HepG2 (cell line): ENCODE measurements around the gene ZNRD2. TPM values are rescaled to one million over a fixed set of nuclear protein-coding genes. Genes with fewer than 3 reads are reported as not detected.

Experiments
- EP300 ChIP-seq, 3 experiments: sonication (generic) in 1 of 3; formaldehyde crosslinking in 1 of 3; IDR thresholded peaks; 2 replicates each; pipeline versions ENCODE4 v1.5.1 to v1.6.1; 2011 to 2020; ENCODE audit warnings: low read depth in 2 of 3, low read length in 2 of 3, borderline replicate concordance in 1 of 3, improper control_type of control experiment in 1 of 3, mild to moderate bottlenecking in 1 of 3, missing genetic modification reagents in 1 of 3, moderate library complexity in 1 of 3
- GTF3A ChIP-seq: sonication (generic); formaldehyde crosslinking; conservative IDR thresholded peaks from 2 replicates; pipeline ENCODE4 v1.4.0; 2020; ENCODE audit warnings: mild to moderate bottlenecking, missing genetic modification reagents
- HNF4G ChIP-seq, 2 experiments: sonication (generic) in 1 of 2; formaldehyde crosslinking in 1 of 2; IDR thresholded peaks; 2 replicates each; pipeline versions ENCODE4 v1.4.0 to v1.6.1; 2011 to 2020; ENCODE audit warnings: borderline replicate concordance in 2 of 2, low read depth in 2 of 2, mild to moderate bottlenecking in 2 of 2, low read length in 1 of 2, missing genetic modification reagents in 1 of 2, moderate library complexity in 1 of 2
- ISX ChIP-seq: sonication (generic); formaldehyde crosslinking; conservative IDR thresholded peaks from 2 replicates; pipeline ENCODE4 v1.5.0; 2020; ENCODE audit warnings: missing genetic modification reagents
- NR2C2 ChIP-seq: sonication (generic); formaldehyde crosslinking; IDR thresholded peaks from 2 replicates; pipeline ENCODE4 v1.4.0; 2020; ENCODE audit warnings: missing genetic modification reagents, mild to moderate bottlenecking, moderate library complexity, borderline replicate concordance
- PITX1 ChIP-seq: sonication (generic); formaldehyde crosslinking; IDR thresholded peaks from 2 replicates; pipeline ENCODE4 v1.5.1; 2020; ENCODE audit warnings: mild to moderate bottlenecking, missing genetic modification reagents
- RXRA ChIP-seq: sonication (generic); formaldehyde crosslinking; IDR thresholded peaks from 2 replicates; pipeline ENCODE4 v1.5.1; 2020; ENCODE audit warnings: missing genetic modification reagents
- U2AF1 ChIP-seq: fragments of 200-400 bp; formaldehyde crosslinking; optimal IDR thresholded peaks from 2 replicates; pipeline ENCODE3; 2017; ENCODE audit warnings: mild to moderate bottlenecking, low read depth, low read length
- ZFY ChIP-seq: sonication (generic); formaldehyde crosslinking; IDR thresholded peaks from 2 replicates; pipeline ENCODE4 v1.4.0; 2020; ENCODE audit warnings: missing genetic modification reagents
- ZSCAN25 ChIP-seq: sonication (generic); formaldehyde crosslinking; IDR thresholded peaks from 2 replicates; pipeline ENCODE4 v1.8.0; 2022; ENCODE audit warnings: mild to moderate bottlenecking, missing genetic modification reagents
- polyA plus RNA-seq, 8 experiments: library from polyadenylated mRNA; depleted of rRNA in 3 of 8; stranded (reverse) in 7 of 8; unstranded in 1 of 8; fragments of >200 nt; fragmentation: Illumina TruSeq in 4 of 8; extraction: Trizol in 4 of 8; gene quantifications; 2 replicates each; pipeline versions ENCODE4 v1.2.1 to v1.2.3, GENCODE V29; 2011 to 2016; ENCODE audit warnings: low read depth in 4 of 8, missing spikeins in 1 of 8, mixed read lengths in 1 of 8; ENCODE audit not compliant: insufficient read depth in 1 of 8
- total RNA-seq, 5 experiments: library from RNA; depleted of rRNA; stranded (reverse); fragments of >200 nt; fragmentation: Illumina TruSeq; extraction: Trizol; gene quantifications; 2 replicates each; pipeline ENCODE4 v1.2.3, GENCODE V29; 2016; ENCODE audit warnings: low read depth in 1 of 5
- TF ChIP-seq, protein P1 (sequence below), 2 experiments: fragments of 450-650 bp in 1 of 2; sonication (generic) in 1 of 2; formaldehyde crosslinking in 1 of 2; IDR thresholded peaks; 2 replicates each; pipeline versions ENCODE4 v1.6.1 to v1.8.0; 2016 to 2022; ENCODE audit warnings: antibody characterized with exemption in 1 of 2, mild to moderate bottlenecking in 1 of 2, missing genetic modification reagents in 1 of 2
- TF ChIP-seq, protein P2 (sequence below), 2 experiments: sonication (generic) in 1 of 2; formaldehyde crosslinking in 1 of 2; IDR thresholded peaks; 2 replicates each; pipeline versions ENCODE4 v1.4.0 to v1.6.1; 2016 to 2020; ENCODE audit warnings: borderline replicate concordance in 1 of 2, low read depth in 1 of 2, mild to moderate bottlenecking in 1 of 2, missing genetic modification reagents in 1 of 2

ZNRD2 gene
- total and polyA plus RNA-seq, 2 of the 13 experiments (the other 11 are each of a cell fraction or from before 2014, with no cell fraction given) = 29.2 to 34.0 TPM

DNA sequence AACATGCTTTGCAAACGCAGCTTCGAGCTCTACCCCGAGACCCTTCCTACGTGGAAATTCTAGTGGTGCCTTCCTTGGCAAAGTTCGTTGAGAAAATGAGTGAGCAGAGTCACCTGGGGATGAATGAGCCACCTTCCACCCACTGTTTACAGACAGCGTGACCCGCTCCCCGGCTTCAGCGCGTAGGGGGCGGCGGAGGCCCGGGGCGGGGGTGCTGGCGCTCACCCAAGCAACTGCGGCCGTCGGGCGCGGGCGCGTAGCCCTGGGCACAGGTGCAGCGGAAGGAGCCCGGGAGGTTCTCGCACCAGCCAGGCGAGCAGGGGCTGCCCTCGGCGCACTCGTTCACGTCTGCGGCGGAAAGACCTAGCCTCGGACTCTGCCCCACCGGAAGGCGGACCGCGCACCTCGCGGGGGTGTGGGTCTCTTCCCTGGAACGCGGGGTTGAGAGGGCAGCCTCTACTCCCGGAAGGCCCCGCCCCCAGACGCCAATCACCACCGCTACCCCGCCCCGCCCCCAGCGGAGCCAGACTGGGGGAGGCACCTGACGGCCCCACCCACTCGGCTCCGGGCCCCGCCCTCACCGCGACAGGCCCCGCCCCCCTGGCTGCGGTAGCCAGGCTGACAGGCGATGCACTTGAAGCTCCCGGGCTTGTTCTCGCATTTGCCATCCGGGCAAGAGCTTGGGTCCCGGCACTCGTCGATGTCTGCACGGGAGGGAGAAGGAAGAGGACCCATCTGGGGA lies 23.9 kb upstream of the ZNRD2 start (continued):
- TF ChIP-seq PITX1 (CRISPR knock-in tag) = 0 out of 2 replicates have a peak, but pooled peaks have one; percentile 30
- TF ChIP-seq ISX = no peak
- TF ChIP-seq U2AF1 = no peak
- TF ChIP-seq GTF3A = no peak
- TF ChIP-seq HNF4G (IDR thresholded peaks at IDR 0.05; ENCODE audit: borderline replicate concordance, low read depth, low read length) = 0 out of 2 replicates have a peak, but pooled peaks have one; percentile 44
- peak; percentile 60; the same call in 1 of the 2 replicates for TF ChIP-seq HNF4G (CRISPR knock-in tag; IDR thresholded peaks at IDR 0.05; ENCODE audit: borderline replicate concordance, low read depth)
- TF ChIP-seq RXRA = peak; percentile 70
- TF ChIP-seq EP300 (IDR thresholded peaks at IDR 0.05; ENCODE audit: low read depth in 2 of 2, low read length in 2 of 2) = 0 out of 4 replicates have a peak, but pooled peaks of 1 of the 2 experiments have one; percentile 17
- no peak for TF ChIP-seq EP300 (CRISPR knock-in tag; IDR thresholded peaks at IDR 0.05; ENCODE audit: borderline replicate concordance)
- TF ChIP-seq ZFY (CRISPR knock-in tag) = peak; percentile 14; the same call in 1 of the 2 replicates
- TF ChIP-seq, protein P1, sequence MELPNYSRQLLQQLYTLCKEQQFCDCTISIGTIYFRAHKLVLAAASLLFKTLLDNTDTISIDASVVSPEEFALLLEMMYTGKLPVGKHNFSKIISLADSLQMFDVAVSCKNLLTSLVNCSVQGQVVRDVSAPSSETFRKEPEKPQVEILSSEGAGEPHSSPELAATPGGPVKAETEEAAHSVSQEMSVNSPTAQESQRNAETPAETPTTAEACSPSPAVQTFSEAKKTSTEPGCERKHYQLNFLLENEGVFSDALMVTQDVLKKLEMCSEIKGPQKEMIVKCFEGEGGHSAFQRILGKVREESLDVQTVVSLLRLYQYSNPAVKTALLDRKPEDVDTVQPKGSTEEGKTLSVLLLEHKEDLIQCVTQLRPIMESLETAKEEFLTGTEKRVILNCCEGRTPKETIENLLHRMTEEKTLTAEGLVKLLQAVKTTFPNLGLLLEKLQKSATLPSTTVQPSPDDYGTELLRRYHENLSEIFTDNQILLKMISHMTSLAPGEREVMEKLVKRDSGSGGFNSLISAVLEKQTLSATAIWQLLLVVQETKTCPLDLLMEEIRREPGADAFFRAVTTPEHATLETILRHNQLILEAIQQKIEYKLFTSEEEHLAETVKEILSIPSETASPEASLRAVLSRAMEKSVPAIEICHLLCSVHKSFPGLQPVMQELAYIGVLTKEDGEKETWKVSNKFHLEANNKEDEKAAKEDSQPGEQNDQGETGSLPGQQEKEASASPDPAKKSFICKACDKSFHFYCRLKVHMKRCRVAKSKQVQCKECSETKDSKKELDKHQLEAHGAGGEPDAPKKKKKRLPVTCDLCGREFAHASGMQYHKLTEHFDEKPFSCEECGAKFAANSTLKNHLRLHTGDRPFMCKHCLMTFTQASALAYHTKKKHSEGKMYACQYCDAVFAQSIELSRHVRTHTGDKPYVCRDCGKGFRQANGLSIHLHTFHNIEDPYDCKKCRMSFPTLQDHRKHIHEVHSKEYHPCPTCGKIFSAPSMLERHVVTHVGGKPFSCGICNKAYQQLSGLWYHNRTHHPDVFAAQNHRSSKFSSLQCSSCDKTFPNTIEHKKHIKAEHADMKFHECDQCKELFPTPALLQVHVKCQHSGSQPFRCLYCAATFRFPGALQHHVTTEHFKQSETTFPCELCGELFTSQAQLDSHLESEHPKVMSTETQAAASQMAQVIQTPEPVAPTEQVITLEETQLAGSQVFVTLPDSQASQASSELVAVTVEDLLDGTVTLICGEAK (IDR thresholded peaks at IDR 0.05) = no peak
- TF ChIP-seq, protein P1 (CRISPR knock-in tag; IDR thresholded peaks at IDR 0.05) = no peak
- TF ChIP-seq, protein P2, sequence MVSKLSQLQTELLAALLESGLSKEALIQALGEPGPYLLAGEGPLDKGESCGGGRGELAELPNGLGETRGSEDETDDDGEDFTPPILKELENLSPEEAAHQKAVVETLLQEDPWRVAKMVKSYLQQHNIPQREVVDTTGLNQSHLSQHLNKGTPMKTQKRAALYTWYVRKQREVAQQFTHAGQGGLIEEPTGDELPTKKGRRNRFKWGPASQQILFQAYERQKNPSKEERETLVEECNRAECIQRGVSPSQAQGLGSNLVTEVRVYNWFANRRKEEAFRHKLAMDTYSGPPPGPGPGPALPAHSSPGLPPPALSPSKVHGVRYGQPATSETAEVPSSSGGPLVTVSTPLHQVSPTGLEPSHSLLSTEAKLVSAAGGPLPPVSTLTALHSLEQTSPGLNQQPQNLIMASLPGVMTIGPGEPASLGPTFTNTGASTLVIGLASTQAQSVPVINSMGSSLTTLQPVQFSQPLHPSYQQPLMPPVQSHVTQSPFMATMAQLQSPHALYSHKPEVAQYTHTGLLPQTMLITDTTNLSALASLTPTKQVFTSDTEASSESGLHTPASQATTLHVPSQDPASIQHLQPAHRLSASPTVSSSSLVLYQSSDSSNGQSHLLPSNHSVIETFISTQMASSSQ (IDR thresholded peaks at IDR 0.05; ENCODE audit: low read depth) = no peak
- TF ChIP-seq, protein P2 (CRISPR knock-in tag; IDR thresholded peaks at IDR 0.05; ENCODE audit: borderline replicate concordance) = no peak
- TF ChIP-seq NR2C2 (CRISPR knock-in tag) = peak; percentile 45; the same call in 1 of the 2 replicates
- TF ChIP-seq ZSCAN25 (CRISPR knock-in tag) = peak; percentile 54; the same call in 1 of the 2 replicates
